HG03039 (cell line): ENCODE results near the gene ACTL7A.
"Not testable (repeated sequence)": the region's sequence is repeated elsewhere in the genome, so short reads cannot be mapped to it uniquely, and the experiment has no call there.

Experiments used
- ATAC-seq: cut with Tn5 transposase; IDR thresholded peaks from one replicate; pipeline ENCODE4 v1.9.1; 2021; ENCODE audit warnings: mild to moderate bottlenecking, moderate library complexity; ENCODE audit not compliant: unreplicated experiment

ACTL7A gene

GRCh38 chr9:108848296-108848695 lies 13.8 kb upstream of the ACTL7A start:
- ATAC-seq, result not testable (repeated sequence)

- ATAC-seq, result no peak
These were observed 11.7 kb upstream of the ACTL7A start for GRCh38 chr9:108850293-108850897.

- ATAC-seq, result no peak
These were observed 10.9 kb upstream of the ACTL7A start for GRCh38 chr9:108851138-108851537.

- ATAC-seq, result no peak
These were observed 10.0 kb upstream of the ACTL7A start for GRCh38 chr9:108852079-108852478.

GRCh38 chr9:108854094-108854493 lies 8.0 kb upstream of the ACTL7A start:
- no peak for ATAC-seq

GRCh38 chr9:108854641-108855528 lies 7.2 kb upstream of the ACTL7A start:
- no peak for ATAC-seq

- no peak for ATAC-seq
These were observed 6.6 kb upstream of the ACTL7A start for GRCh38 chr9:108855529-108855886.

GRCh38 chr9:108855888-108856287 lies 6.2 kb upstream of the ACTL7A start, which contains the start of gene ACTL7B:
Gene ACTL7B (minus strand): TSS chr9:108855986. CDS start chr9:108855930, 56 bp downstream.
- ATAC-seq, result no peak

GRCh38 chr9:108857572-108857971 lies 4.5 kb upstream of the ACTL7A start:
- ATAC-seq, result no peak

GRCh38 chr9:108859459-108860114 lies 2.5 kb upstream of the ACTL7A start:
- no peak for ATAC-seq

GRCh38 chr9:108860354-108860753 lies 1.7 kb upstream of the ACTL7A start:
- no peak for ATAC-seq

- no peak for ATAC-seq
These were observed 1.3 kb upstream of the ACTL7A start for GRCh38 chr9:108860764-108861163.

GRCh38 chr9:108861464-108861863 lies 602 bp upstream of the ACTL7A start:
- no peak for ATAC-seq

- no peak for ATAC-seq
These were observed 1.8 kb downstream of the ACTL7A start for GRCh38 chr9:108863891-108864290.

GRCh38 chr9:108864446-108864845 lies 2.4 kb downstream of the ACTL7A start:
- no peak for ATAC-seq

- ATAC-seq, result no peak
These were observed 3.0 kb downstream of the ACTL7A start for GRCh38 chr9:108865037-108865436.

GRCh38 chr9:108866001-108866420 lies 3.9 kb downstream of the ACTL7A start:
- ATAC-seq, result no peak

- no peak for ATAC-seq
These were observed 5.0 kb downstream of the ACTL7A start for GRCh38 chr9:108867116-108867515.

GRCh38 chr9:108867829-108868228 lies 5.8 kb downstream of the ACTL7A start:
- ATAC-seq, result no peak

GRCh38 chr9:108869092-108869725 lies 7.1 kb downstream of the ACTL7A start:
- no peak for ATAC-seq

GRCh38 chr9:108874058-108874788 lies 12.2 kb downstream of the ACTL7A start:
- no peak for ATAC-seq
